GM12892 (cell line): Measurements from ENCODE around the gene ZNF135.

Experiments
- POLR2A ChIP-seq: IDR thresholded peaks from 2 replicates; pipeline ENCODE4 v1.6.1; 2011; ENCODE audit warnings: low read depth, low read length, control low read depth
- POLR2AphosphoS5 ChIP-seq: IDR thresholded peaks from 2 replicates; pipeline ENCODE4 v1.6.1; 2011; ENCODE audit warnings: low read depth, low read length, control low read depth

- TF ChIP-seq POLR2AphosphoS5, result no peak
- no peak for TF ChIP-seq POLR2A
Measured at GRCh38 chr19:58067240-58067912, 8.3 kb downstream of the ZNF135 start.
